BE2C (cell line): ENCODE measurements around the gene MTHFR.
"Not testable (repeated sequence)": the region's sequence is repeated elsewhere in the genome, so short reads cannot be mapped to it uniquely, and the experiment has no call there.

ENCODE experiments used
- DNase-seq: peaks from one replicate; pipeline ENCODE4 v3.0.0-alpha.2; 2020
- H3K27me3 ChIP-seq: fragments of 250-450 bp; sonication (Bioruptor Pico); 2 replicates; pipeline ENCODE4 v1.5.1; 2020; ENCODE audit warnings: mild to moderate bottlenecking
- H3K36me3 ChIP-seq: fragments of 250-450 bp; sonication (Bioruptor Pico); 2 replicates; pipeline ENCODE4 v1.5.1; 2020; ENCODE audit warnings: mild to moderate bottlenecking
- H3K4me1 ChIP-seq: fragments of 250-450 bp; sonication (Bioruptor Pico); 2 replicates; pipeline ENCODE4 v1.5.1; 2020
- H3K4me3 ChIP-seq: 2 replicates; pipeline ENCODE4 v1.5.1; 2011; ENCODE audit warnings: low read depth, low read length
- H3K9me3 ChIP-seq: fragments of 250-450 bp; sonication (Bioruptor Pico); 2 replicates; pipeline ENCODE4 v1.5.1; 2020
- CTCF ChIP-seq: IDR thresholded peaks from 2 replicates; pipeline ENCODE4 v1.5.1; 2012; ENCODE audit warnings: mild to moderate bottlenecking, low read depth, low read length

The MTHFR gene

DNA sequence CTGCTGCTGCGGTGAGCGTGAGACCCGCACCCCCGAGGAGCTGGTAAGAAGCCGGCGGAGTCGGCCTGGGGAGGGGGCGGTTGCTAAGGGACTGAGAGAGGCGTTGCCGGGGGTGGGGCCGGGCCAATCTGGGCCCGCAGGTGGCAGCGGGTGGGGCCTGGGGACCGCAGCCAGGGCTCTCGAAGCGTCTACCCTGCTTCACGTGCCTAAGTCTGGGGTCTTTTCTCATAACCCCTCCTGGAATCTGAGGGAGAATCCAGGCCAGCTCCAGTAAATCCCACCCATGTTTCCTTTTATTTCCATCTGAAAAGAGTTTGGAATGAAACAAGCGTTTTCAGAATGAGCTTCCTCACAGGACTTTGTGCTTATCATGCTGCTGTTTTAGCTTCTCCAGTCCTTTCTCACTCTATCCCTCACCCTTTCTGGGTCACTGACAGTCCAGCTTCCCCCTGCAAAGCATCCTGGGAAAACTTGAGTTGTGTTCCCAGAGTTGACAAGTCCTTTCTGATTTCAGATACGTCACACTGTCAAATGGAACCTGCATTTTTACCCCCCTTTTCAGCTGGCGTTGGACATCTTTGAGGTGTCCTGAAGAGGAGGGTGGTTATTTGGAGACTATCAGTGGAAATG lies 658 bp upstream of the MTHFR start:
- Histone ChIP-seq H3K36me3 (0 out of 2 replicates have a peak, but pooled peaks cover 3% of the 10 kb centered on the region), H3K9me3 (no peaks in the 10 kb centered on the region), H3K27me3 (no peaks in the 10 kb centered on the region), H3K4me1 (0 out of 2 replicates have a peak, but pooled peaks cover 3% of the 10 kb centered on the region), H3K4me3 (peak overlapping the region; percentile 75)
- DNase-seq, result no peak
- TF ChIP-seq CTCF, result no peak

DNA sequence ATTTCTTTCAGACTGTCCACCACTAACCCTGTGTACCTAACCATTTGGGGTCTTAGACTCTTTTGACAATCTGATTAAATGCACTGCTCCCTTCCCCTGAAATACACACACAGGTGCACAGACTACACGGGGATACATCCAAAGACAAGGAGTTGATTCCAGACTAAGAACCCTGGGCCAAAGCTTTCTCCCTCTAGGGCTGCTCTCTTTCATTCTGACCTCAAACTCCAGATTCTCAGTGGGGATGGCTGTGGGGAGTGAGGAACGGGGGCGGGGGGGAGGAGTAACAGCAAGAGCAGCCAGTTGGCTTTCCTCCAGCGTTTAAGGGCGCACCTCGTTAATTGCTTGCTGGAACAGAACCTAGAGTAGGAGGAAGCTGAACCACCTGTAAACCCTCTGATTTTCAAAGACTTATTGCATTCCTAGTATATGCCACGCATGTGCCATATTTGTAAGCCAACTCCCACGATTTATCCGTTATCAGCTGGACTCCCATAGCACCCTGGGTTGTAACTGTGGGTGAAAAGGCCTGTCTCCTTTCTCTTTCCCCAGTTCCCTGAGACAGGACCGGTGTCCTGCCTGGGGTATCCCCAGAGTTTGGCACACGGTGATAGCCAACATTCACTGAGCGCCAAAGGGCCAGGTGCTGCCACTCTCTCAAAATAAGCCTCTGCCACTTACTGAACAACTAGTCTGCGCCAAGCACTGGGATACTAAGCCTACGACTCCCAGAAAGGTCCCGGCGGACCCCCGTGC lies 920 bp downstream of the MTHFR start:
- no peak for TF ChIP-seq CTCF
- H3K4me1 ChIP-seq, result 0 out of 2 replicates have a peak, but pooled peaks cover 3% of the 10 kb centered on the region
- H3K4me3 ChIP-seq, result peak overlapping the region; percentile 75
- H3K27me3 ChIP-seq, result no peaks in the 10 kb centered on the region
- 0 out of 2 replicates have a peak, but pooled peaks cover 3% of the 10 kb centered on the region for H3K36me3 ChIP-seq
- H3K9me3 ChIP-seq, result no peaks in the 10 kb centered on the region
- no peak for DNase-seq

- not testable (repeated sequence) for H3K4me1 ChIP-seq, DNase-seq, H3K4me3 ChIP-seq, H3K27me3 ChIP-seq, H3K36me3 ChIP-seq, H3K9me3 ChIP-seq
Measured at GRCh38 chr1:11803924-11804665, 1.7 kb downstream of the MTHFR start.

GRCh38 chr1:11802973-11803885 lies 2.5 kb downstream of the MTHFR start:
- no peaks in the 10 kb centered on the region for H3K36me3 ChIP-seq
- no peak for TF ChIP-seq CTCF
- H3K9me3 ChIP-seq, result no peaks in the 10 kb centered on the region
- no peaks in the 10 kb centered on the region for H3K27me3 ChIP-seq
- 0 out of 2 replicates have a peak, but pooled peaks cover 3% of the 10 kb centered on the region for H3K4me1 ChIP-seq
- H3K4me3 ChIP-seq, result no peak overlapping the region
- peak; percentile 81 for DNase-seq

- TF ChIP-seq CTCF, result no peak
- no peak for DNase-seq
- no peaks in the 10 kb centered on the region for H3K27me3 ChIP-seq
- H3K36me3 ChIP-seq, result no peaks in the 10 kb centered on the region
- H3K4me3 ChIP-seq, result no peak overlapping the region
- H3K4me1 ChIP-seq, result 0 out of 2 replicates have a peak, but pooled peaks cover 3% of the 10 kb centered on the region
- no peaks in the 10 kb centered on the region for H3K9me3 ChIP-seq
Measured at GRCh38 chr1:11802616-11802972, 3.2 kb downstream of the MTHFR start.
